IMR-90 (cell line): Measurements from ENCODE around the gene HCN4. TPM values are rescaled to one million over a fixed set of nuclear protein-coding genes. Genes with fewer than 3 reads are reported as not detected.

Experiments
- ATAC-seq: fragments of 200-7000 bp; cut with Tn5 transposase; 2 replicates; pipeline ENCODE4 v1.9.1; 2020; ENCODE audit warnings: low read depth, mild to moderate bottlenecking, moderate library complexity
- BruUV-seq: library from RNA; stranded (reverse); fragments of 400-500 nt; replicated peaks from 2 replicates; lab custom pipeline; 2021; lab: Mats Ljungman, UMichigan
- CTCF ChIA-PET: fragments of 300-600 bp; formaldehyde crosslinking; extraction: SDS; loops from one replicate; lab custom pipeline; 2021; ENCODE audit warnings: antibody characterized with exemption; lab: Yijun Ruan, JAX
- POLR2A ChIA-PET: fragments of 300-600 bp; sonication (Branson Sonifier 250); formaldehyde crosslinking; loops from one replicate; lab custom pipeline; 2022; ENCODE audit warnings: antibody characterized with exemption; ENCODE audit not compliant: unreplicated experiment; lab: Charles Lee
- DNase-seq: peaks from one replicate; pipeline ENCODE4 v3.0.0; 2013
- H2AFZ ChIP-seq: replicated peaks from 2 replicates; pipeline ENCODE3; 2013; ENCODE audit warnings: low read length, mild to moderate bottlenecking; ENCODE audit not compliant: poor library complexity
- H2AK5ac ChIP-seq: 2 replicates; pipeline ENCODE4 v1.6.1; 2013; ENCODE audit warnings: low read depth, low read length, inconsistent platforms
- H2AK9ac ChIP-seq: replicated peaks from 2 replicates; pipeline ENCODE3; 2013; ENCODE audit warnings: mild to moderate bottlenecking, low read depth, low read length, moderate library complexity; ENCODE audit not compliant: poor library complexity
- H2BK120ac ChIP-seq: 2 replicates; pipeline ENCODE4 v1.6.1; 2013; ENCODE audit warnings: low read depth, low read length, inconsistent platforms
- H2BK15ac ChIP-seq: 3 replicates; pipeline ENCODE4 v1.6.1; 2013; ENCODE audit warnings: low read depth, low read length, inconsistent platforms
- H2BK20ac ChIP-seq: 2 replicates; pipeline ENCODE4 v1.6.1; 2013; ENCODE audit warnings: low read depth, mild to moderate bottlenecking, inconsistent platforms, low read length, moderate library complexity
- H2BK5ac ChIP-seq: 2 replicates; pipeline ENCODE4 v1.6.1; 2013; ENCODE audit warnings: mild to moderate bottlenecking, low read depth, low read length, inconsistent platforms; ENCODE audit not compliant: poor library complexity, severe bottlenecking
- H3K14ac ChIP-seq: replicated peaks from 2 replicates; pipeline ENCODE4 v1.6.1; 2013; ENCODE audit warnings: low read depth, low read length, inconsistent platforms
- H3K18ac ChIP-seq: 2 replicates; pipeline ENCODE4 v1.6.1; 2013; ENCODE audit warnings: low read depth, low read length, control low read depth
- H3K23ac ChIP-seq: 2 replicates; pipeline ENCODE4 v1.6.1; 2013; ENCODE audit warnings: low read depth, low read length, inconsistent platforms
- H3K27ac ChIP-seq: 2 replicates; pipeline ENCODE4 v1.5.1; 2013; ENCODE audit warnings: mild to moderate bottlenecking, control low read depth, low read length; ENCODE audit not compliant: insufficient read depth
- H3K27me3 ChIP-seq: 2 replicates; pipeline ENCODE4 v1.6.1; 2013; ENCODE audit warnings: low read length; ENCODE audit not compliant: control insufficient read depth, insufficient read depth
- H3K36me3 ChIP-seq: 2 replicates; pipeline ENCODE4 v1.6.1; 2013; ENCODE audit warnings: low read length, mixed read lengths; ENCODE audit not compliant: control insufficient read depth, insufficient read depth
- H3K4ac ChIP-seq: 2 replicates; pipeline ENCODE4 v1.6.1; 2013; ENCODE audit warnings: low read depth, low read length, inconsistent platforms
- H3K4me1 ChIP-seq: 2 replicates; pipeline ENCODE4 v1.6.1; 2013; ENCODE audit warnings: low read length, mixed read lengths; ENCODE audit not compliant: control insufficient read depth, insufficient read depth
- H3K4me2 ChIP-seq: 2 replicates; pipeline ENCODE4 v1.6.1; 2013; ENCODE audit warnings: low read depth, mild to moderate bottlenecking, control low read depth, low read length, moderate library complexity
- H3K4me3 ChIP-seq: 2 replicates; pipeline ENCODE4 v1.5.1; 2013; ENCODE audit warnings: low read depth, mild to moderate bottlenecking, control low read depth, low read length, moderate library complexity; ENCODE audit not compliant: insufficient read depth
- H3K56ac ChIP-seq: 2 replicates; pipeline ENCODE4 v1.6.1; 2013; ENCODE audit warnings: low read length, inconsistent platforms; ENCODE audit not compliant: insufficient read depth; ENCODE audit errors: extremely low read depth
- H3K79me1 ChIP-seq, 2 experiments: 2 replicates each; pipeline ENCODE4 v1.6.1; 2013; ENCODE audit warnings: low read length in 2 of 2, inconsistent platforms in 1 of 2, low read depth in 1 of 2
- H3K9ac ChIP-seq: 2 replicates; pipeline ENCODE4 v1.6.1; 2013; ENCODE audit warnings: low read depth, low read length, control low read depth
- H3K9me1 ChIP-seq: 2 replicates; pipeline ENCODE4 v1.6.1; 2013; ENCODE audit warnings: low read length, inconsistent platforms; ENCODE audit not compliant: insufficient read depth
- H3K9me3 ChIP-seq: 2 replicates; pipeline ENCODE4 v1.6.1; 2013; ENCODE audit warnings: low read length; ENCODE audit not compliant: control insufficient read depth, insufficient read depth
- H4K20me1 ChIP-seq: 2 replicates; pipeline ENCODE4 v1.6.1; 2013; ENCODE audit warnings: low read length, inconsistent platforms; ENCODE audit not compliant: insufficient read depth
- H4K5ac ChIP-seq: 2 replicates; pipeline ENCODE4 v1.6.1; 2013; ENCODE audit warnings: mild to moderate bottlenecking, low read depth, low read length, control low read depth
- H4K8ac ChIP-seq, 2 experiments: 2 replicates each; pipeline ENCODE4 v1.6.1; 2013; ENCODE audit warnings: low read depth in 2 of 2, low read length in 2 of 2, control low read depth in 1 of 2, inconsistent platforms in 1 of 2
- H4K91ac ChIP-seq: 2 replicates; pipeline ENCODE4 v1.6.1; 2013; ENCODE audit warnings: low read depth, low read length, inconsistent platforms; ENCODE audit not compliant: insufficient read depth
- BHLHE40 ChIP-seq: fragments of 150-350 bp; IDR thresholded peaks from 2 replicates; pipeline ENCODE4 v1.6.1; 2016; ENCODE audit warnings: mild to moderate bottlenecking, low read depth, low read length
- CEBPB ChIP-seq: IDR thresholded peaks from 2 replicates; pipeline ENCODE4 v1.6.1; 2012; ENCODE audit warnings: low read depth, low read length, improper control_type of control experiment
- CTCF ChIP-seq: conservative IDR thresholded peaks from 2 replicates; pipeline ENCODE4 v1.5.1; 2012; ENCODE audit warnings: mild to moderate bottlenecking, low read depth, low read length, improper control_type of control experiment
- ELK1 ChIP-seq: fragments of 150-350 bp; IDR thresholded peaks from 2 replicates; pipeline ENCODE4 v1.6.1; 2016; ENCODE audit warnings: low read depth, mild to moderate bottlenecking, low read length, moderate library complexity, borderline replicate concordance
- MAFK ChIP-seq: IDR thresholded peaks from 2 replicates; pipeline ENCODE4 v1.6.1; 2012; ENCODE audit warnings: low read depth, low read length, improper control_type of control experiment
- MAZ ChIP-seq: IDR thresholded peaks from 2 replicates; pipeline ENCODE4 v1.6.1; 2012; ENCODE audit warnings: low read depth, mild to moderate bottlenecking, low read length, improper control_type of control experiment, moderate library complexity, borderline replicate concordance
- MXI1 ChIP-seq: IDR thresholded peaks from 2 replicates; pipeline ENCODE4 v1.6.1; 2012; ENCODE audit warnings: low read depth, mild to moderate bottlenecking, low read length, moderate library complexity, borderline replicate concordance
- POLR2A ChIP-seq: IDR thresholded peaks from 2 replicates; pipeline ENCODE4 v1.6.1; 2012; ENCODE audit warnings: mild to moderate bottlenecking, low read depth, low read length
- RAD21 ChIP-seq: IDR thresholded peaks from 2 replicates; pipeline ENCODE4 v1.6.1; 2012; ENCODE audit warnings: low read length, improper control_type of control experiment
- RCOR1 ChIP-seq: IDR thresholded peaks from 2 replicates; pipeline ENCODE4 v1.6.1; 2012; ENCODE audit warnings: mild to moderate bottlenecking, low read length, improper control_type of control experiment; ENCODE audit not compliant: insufficient replicate concordance
- SMC3 ChIP-seq: fragments of 150-350 bp; IDR thresholded peaks from 2 replicates; pipeline ENCODE4 v1.6.1; 2016; ENCODE audit warnings: low read depth, mild to moderate bottlenecking, antibody characterized with exemption, low read length, moderate library complexity
- USF2 ChIP-seq: fragments of 150-350 bp; IDR thresholded peaks from 2 replicates; pipeline ENCODE4 v1.6.1; 2017; ENCODE audit warnings: mild to moderate bottlenecking, antibody characterized with exemption, low read length, low read depth
- WGBS, 2 experiments: methylation state at CpG; one replicate each; pipeline versions ENCODE4 v1.1.5 to v1.1.7; 2013; ENCODE audit warnings: missing lambda C conversion rate in 2 of 2; ENCODE audit not compliant: insufficient read length in 1 of 2; ENCODE audit errors: extremely low coverage in 2 of 2; 5-methylcytosine and 5-hydroxymethylcytosine counted together
- dilution Hi-C: fragments of 300-500 bp; cut with HindIII; formaldehyde crosslinking; loops from one replicate; pipeline ENCODE4 v1.14.3; 2018; ENCODE audit warnings: low sequenced_read_pairs; ENCODE audit not compliant: unreplicated experiment
- in situ Hi-C: fragments of 300-500 bp; cut with MboI; formaldehyde crosslinking; loops from 3 replicates; pipeline ENCODE4 v1.14.3; 2019; ENCODE audit warnings: low sequenced_read_pairs, inconsistent platforms, mixed read lengths
- intact Hi-C: fragments of 100-400 bp; cut with micrococcal nuclease; formaldehyde crosslinking; loops from 2 replicates; pipeline ENCODE4 v1.10.0; 2022
- polyA plus RNA-seq, 3 experiments: library from polyadenylated mRNA; depleted of rRNA; stranded (reverse); fragments of >200 nt; gene quantifications; 2 replicates each; pipeline ENCODE4 v1.2.3, GENCODE V29; 2012; ENCODE audit warnings: low replicate concordance in 1 of 3
- total RNA-seq: library from RNA; depleted of rRNA; stranded (reverse); fragments of >200 nt; gene quantifications from 2 replicates; pipeline ENCODE4 v1.2.3, GENCODE V29; 2012

Gene HCN4
- total and polyA plus RNA-seq, 2 of the 4 experiments (the other 2 are of a cell fraction), result not detected

- ChIA-PET CTCF (no interaction called here), POLR2A (no interaction called here)
- H3K56ac ChIP-seq, result no peak overlapping the region
- BruUV-seq, result no TSS peak
- H3K18ac ChIP-seq, result no peak overlapping the region
- H2BK20ac ChIP-seq, result no peak overlapping the region
- H4K91ac ChIP-seq, result no peak overlapping the region
- H2BK15ac ChIP-seq, result no peak overlapping the region
- H3K4me3 ChIP-seq, result no peak overlapping the region
- dilution Hi-C loops, result no loop called here
- H3K23ac ChIP-seq, result no peak overlapping the region
- no peak overlapping the region for H2BK120ac ChIP-seq
- WGBS, 2 experiments, result no CpG with 5 or more reads among the region's 5 CpGs
- no peak overlapping the region for H4K8ac ChIP-seq
- no peaks in the 10 kb centered on the region; the same call in 1 of the 2 replicates for H3K9me1 ChIP-seq
- H3K4me1 ChIP-seq, result no peaks in the 10 kb centered on the region
- H3K27me3 ChIP-seq, result peaks cover 54% of the 10 kb centered on the region
- in situ Hi-C loops, result no loop called here
- H3K9ac ChIP-seq, result no peak overlapping the region
- H3K14ac ChIP-seq, result no peak overlapping the region
- H3K79me1 ChIP-seq, result no peaks in the 10 kb centered on the region
- H3K27ac ChIP-seq, result no peak overlapping the region
- no peak overlapping the region for H2AK5ac ChIP-seq
- TF ChIP-seq SMC3, result no peak
- no peak for TF ChIP-seq ELK1
- no peak for TF ChIP-seq USF2
- no peak for TF ChIP-seq CEBPB
- no peak for TF ChIP-seq MAFK
- TF ChIP-seq RAD21, result no peak
- no peak for TF ChIP-seq BHLHE40
- TF ChIP-seq POLR2A, result no peak
- TF ChIP-seq MXI1, result no peak
- TF ChIP-seq RCOR1, result no peak
- no peak for TF ChIP-seq MAZ
- TF ChIP-seq CTCF, result no peak
- no peaks in the 10 kb centered on the region for H3K36me3 ChIP-seq
- no peak overlapping the region for H3K4me2 ChIP-seq
- H3K4ac ChIP-seq, result no peak overlapping the region
- H2AK9ac ChIP-seq, result peak overlapping the region; percentile 42
- ATAC-seq, result no peak
- H4K5ac ChIP-seq, result no peak overlapping the region
- DNase-seq, result no peak
- no peak overlapping the region for H2BK5ac ChIP-seq
- no peak overlapping the region for H2AFZ ChIP-seq
- H3K9me3 ChIP-seq, result no peaks in the 10 kb centered on the region
- intact Hi-C loops, result no loop called here
- H4K20me1 ChIP-seq, result no peaks in the 10 kb centered on the region
Observed at GRCh38 chr15:73335471-73335870, 33.3 kb downstream of the HCN4 start.
